H1 (cell line): ENCODE results near the gene TXNL4B. TPM values are rescaled to one million over a fixed set of nuclear protein-coding genes. Genes with fewer than 3 reads are reported as not detected.
A peak's percentile ranks its signal among the peaks of the same experiment; 100 is the strongest.

ENCODE experiments used
- CTCF ChIA-PET: fragments of 300-600 bp; sonication (Branson Sonifier 250); formaldehyde crosslinking; loops from one replicate; lab custom pipeline; 2021; ENCODE audit not compliant: partially characterized antibody; lab: Charles Lee
- POLR2A ChIA-PET: fragments of 300-600 bp; sonication (Branson Sonifier 250); formaldehyde crosslinking; loops from one replicate; lab custom pipeline; 2021; ENCODE audit warnings: inconsistent platforms; ENCODE audit not compliant: partially characterized antibody; lab: Charles Lee
- DNase-seq, 2 experiments: peaks; one replicate each; pipeline versions ENCODE4 v3.0.0 to v3.0.0-alpha.2; 2010 to 2022; ENCODE audit warnings: low spot score in 2 of 2, low read depth in 1 of 2, mixed read lengths in 1 of 2
- FAIRE-seq: peaks from 2 replicates; lab custom pipeline; 2011; peaks lifted over from hg19 to GRCh38; lab: Jason Lieb, UNC
- H2AFZ ChIP-seq: 2 replicates; pipeline ENCODE4 v1.8.1; 2012; ENCODE audit warnings: low read length, inconsistent platforms
- H2AK5ac ChIP-seq: 2 replicates; pipeline ENCODE4 v1.6.1; 2013; ENCODE audit warnings: low read depth, low read length
- H2BK120ac ChIP-seq: replicated peaks from 2 replicates; pipeline ENCODE3; 2013; ENCODE audit warnings: low read depth, low read length, inconsistent platforms
- H2BK12ac ChIP-seq: 2 replicates; pipeline ENCODE4 v1.6.1; 2013; ENCODE audit warnings: low read depth, low read length
- H2BK15ac ChIP-seq: 2 replicates; pipeline ENCODE4 v1.6.1; 2013; ENCODE audit warnings: low read length
- H2BK20ac ChIP-seq: 2 replicates; pipeline ENCODE4 v1.6.1; 2013; ENCODE audit warnings: low read length
- H2BK5ac ChIP-seq: 2 replicates; pipeline ENCODE4 v1.6.1; 2013; ENCODE audit warnings: low read depth, low read length
- H3K14ac ChIP-seq: 2 replicates; pipeline ENCODE4 v1.6.1; 2013; ENCODE audit warnings: inconsistent platforms; ENCODE audit not compliant: insufficient read length
- H3K18ac ChIP-seq: 2 replicates; pipeline ENCODE4 v1.6.1; 2013; ENCODE audit warnings: low read length; ENCODE audit errors: extremely low read depth
- H3K23ac ChIP-seq: 2 replicates; pipeline ENCODE4 v1.6.1; 2013; ENCODE audit warnings: inconsistent platforms; ENCODE audit not compliant: insufficient read length
- H3K23me2 ChIP-seq: 2 replicates; pipeline ENCODE4 v1.6.1; 2013; ENCODE audit warnings: low read depth, low read length
- H3K27ac ChIP-seq: 2 replicates; pipeline ENCODE4 v1.6.1; 2011; ENCODE audit warnings: low read depth, low read length, inconsistent platforms
- H3K27me3 ChIP-seq, 4 experiments: replicated peaks in 1 of 4; 1 replicate in 1 of 4; 2 replicates in 3 of 4; pipeline versions ENCODE4 v1.6.1 to v1.8.1; 2011 to 2013; ENCODE audit warnings: low read length in 3 of 4, mild to moderate bottlenecking in 3 of 4, inconsistent platforms in 2 of 4, mixed read lengths in 2 of 4, moderate library complexity in 1 of 4; ENCODE audit not compliant: control insufficient read depth in 3 of 4, insufficient read depth in 3 of 4; ENCODE audit errors: extremely low read depth in 1 of 4
- H3K36me3 ChIP-seq, 4 experiments: 2 replicates each; pipeline versions ENCODE4 v1.6.1 to v1.8.1; 2011 to 2013; ENCODE audit warnings: mild to moderate bottlenecking in 4 of 4, low read length in 3 of 4, moderate library complexity in 2 of 4, control low read depth in 1 of 4, inconsistent platforms in 1 of 4; ENCODE audit not compliant: insufficient read depth in 4 of 4, control insufficient read depth in 2 of 4
- H3K4ac ChIP-seq: replicated peaks from 2 replicates; pipeline ENCODE3; 2013; ENCODE audit warnings: low read length, low read depth, mixed read lengths, inconsistent platforms; ENCODE audit not compliant: insufficient read length
- H3K4me1 ChIP-seq, 4 experiments: replicated peaks in 1 of 4; 1 replicate in 1 of 4; 2 replicates in 3 of 4; pipeline versions ENCODE4 v1.6.1 to v1.8.1; 2011 to 2013; ENCODE audit warnings: low read length in 3 of 4, inconsistent platforms in 2 of 4, mixed read lengths in 1 of 4; ENCODE audit not compliant: insufficient read depth in 4 of 4, control insufficient read depth in 3 of 4
- H3K4me2 ChIP-seq, 2 experiments: 2 replicates each; pipeline versions ENCODE4 v1.6.1 to v1.8.1; 2011 to 2013; ENCODE audit warnings: low read depth in 2 of 2, low read length in 2 of 2, control low read depth in 1 of 2, inconsistent platforms in 1 of 2, mild to moderate bottlenecking in 1 of 2; ENCODE audit not compliant: insufficient read depth in 1 of 2
- H3K4me3 ChIP-seq, 4 experiments: fragments of 200-600, 300-600 bp in 1 of 4; sonication (generic), shearing (Covaris generic), sonication (Bioruptor Twin) in 1 of 4; 2 replicates each; pipeline versions ENCODE4 v1.5.1 to v1.8.1; 2011 to 2016; ENCODE audit warnings: low read length in 4 of 4, low read depth in 3 of 4, control low read depth in 2 of 4, inconsistent platforms in 2 of 4, mild to moderate bottlenecking in 2 of 4, mixed read lengths in 1 of 4, moderate library complexity in 1 of 4; ENCODE audit not compliant: insufficient read depth in 2 of 4; ENCODE audit errors: extremely low read depth in 1 of 4
- H3K56ac ChIP-seq: replicated peaks from 2 replicates; pipeline ENCODE3; 2013; ENCODE audit warnings: low read depth, mild to moderate bottlenecking, mixed read lengths, low read length, inconsistent platforms; ENCODE audit not compliant: insufficient read length
- H3K79me1 ChIP-seq: 2 replicates; pipeline ENCODE4 v1.6.1; 2013; ENCODE audit warnings: low read depth, low read length, control low read depth
- H3K79me2 ChIP-seq, 2 experiments: 2 replicates each; pipeline versions ENCODE4 v1.6.1 to v1.8.1; 2012 to 2013; ENCODE audit warnings: low read length in 2 of 2, mild to moderate bottlenecking in 2 of 2, inconsistent platforms in 1 of 2; ENCODE audit not compliant: insufficient read depth in 2 of 2, control insufficient read depth in 1 of 2
- H3K9ac ChIP-seq, 4 experiments: replicated peaks in 1 of 4; 1 replicate in 1 of 4; 2 replicates in 3 of 4; pipeline versions ENCODE4 v1.6.1 to v1.8.1; 2011 to 2013; ENCODE audit warnings: low read depth in 3 of 4, low read length in 3 of 4, control low read depth in 2 of 4, mild to moderate bottlenecking in 2 of 4, moderate library complexity in 2 of 4, inconsistent platforms in 1 of 4; ENCODE audit errors: extremely low read depth in 1 of 4
- H3K9me3 ChIP-seq, 2 experiments: 2 replicates each; pipeline versions ENCODE4 v1.6.1 to v1.8.1; 2012 to 2013; ENCODE audit warnings: mild to moderate bottlenecking in 2 of 2, moderate library complexity in 2 of 2, control low read depth in 1 of 2, inconsistent platforms in 1 of 2, low read depth in 1 of 2, low read length in 1 of 2, mixed read lengths in 1 of 2; ENCODE audit not compliant: insufficient read depth in 2 of 2
- H4K20me1 ChIP-seq, 2 experiments: replicated peaks in 1 of 2; 2 replicates each; pipeline versions ENCODE3 to v1.8.1; 2011 to 2013; ENCODE audit warnings: inconsistent platforms in 2 of 2, low read length in 2 of 2, mild to moderate bottlenecking in 1 of 2; ENCODE audit not compliant: insufficient read depth in 2 of 2, control insufficient read depth in 1 of 2
- H4K5ac ChIP-seq: 2 replicates; pipeline ENCODE4 v1.6.1; 2013; ENCODE audit warnings: low read length, low read depth, mixed read lengths, inconsistent platforms; ENCODE audit not compliant: insufficient read length
- H4K8ac ChIP-seq: 2 replicates; pipeline ENCODE4 v1.8.0; 2013; ENCODE audit warnings: mild to moderate bottlenecking, moderate library complexity, low read length, inconsistent platforms; ENCODE audit not compliant: insufficient read depth; ENCODE audit errors: extremely low read depth
- H4K91ac ChIP-seq: replicated peaks from 2 replicates; pipeline ENCODE3; 2013; ENCODE audit warnings: low read length, mixed read lengths, inconsistent platforms; ENCODE audit not compliant: insufficient read length
- ATF2 ChIP-seq: IDR thresholded peaks from 2 replicates; pipeline ENCODE4 v1.6.1; 2012; ENCODE audit warnings: low read length, inconsistent platforms
- CBX5 ChIP-seq: fragments of 300-800, 300-1000 bp; sonication (generic); IDR thresholded peaks from 2 replicates; pipeline ENCODE4 v1.7.1; 2016; ENCODE audit warnings: antibody characterized with exemption, low read length, low read depth
- CBX8 ChIP-seq: fragments of 300-800, 300-1000 bp; sonication (generic); IDR thresholded peaks from 2 replicates; pipeline ENCODE4 v1.7.1; 2016; ENCODE audit warnings: low read depth, low read length, borderline replicate concordance
- CEBPB ChIP-seq: IDR thresholded peaks from 2 replicates; pipeline ENCODE4 v1.6.1; 2012; ENCODE audit warnings: low read depth, low read length
- CTCF ChIP-seq, 3 experiments: IDR thresholded peaks; 1 replicate in 2 of 3; 2 replicates in 1 of 3; pipeline versions ENCODE4 v1.5.1 to v1.6.1; 2011; ENCODE audit warnings: low read length in 3 of 3, mild to moderate bottlenecking in 3 of 3, inconsistent platforms in 2 of 3, low read depth in 1 of 3, moderate library complexity in 1 of 3; ENCODE audit not compliant: insufficient read depth in 1 of 3; ENCODE audit errors: control extremely low read depth in 1 of 3
- JUN ChIP-seq: IDR thresholded peaks from 2 replicates; pipeline ENCODE4 v1.6.1; 2011; ENCODE audit warnings: low read depth, mild to moderate bottlenecking, improper control_type of control experiment, low read length
- JUND ChIP-seq: IDR thresholded peaks from 2 replicates; pipeline ENCODE4 v1.6.1; 2011; ENCODE audit warnings: mild to moderate bottlenecking, improper control_type of control experiment, low read length
- KDM4A ChIP-seq: IDR thresholded peaks from one replicate; pipeline ENCODE4 v1.7.1; 2012; ENCODE audit warnings: low read depth, mild to moderate bottlenecking, moderate library complexity, low read length, inconsistent platforms; ENCODE audit not compliant: severe bottlenecking
- SP1 ChIP-seq: IDR thresholded peaks from 2 replicates; pipeline ENCODE4 v1.6.1; 2011; ENCODE audit warnings: low read depth, low read length
- TAF1 ChIP-seq: IDR thresholded peaks from 2 replicates; pipeline ENCODE4 v1.6.1; 2011; ENCODE audit warnings: mild to moderate bottlenecking, low read depth, low read length
- TEAD4 ChIP-seq: IDR thresholded peaks from 2 replicates; pipeline ENCODE4 v1.6.1; 2012; ENCODE audit warnings: low read depth, low read length, inconsistent platforms, mixed read lengths
- WGBS, 2 experiments: shearing (Covaris generic) in 1 of 2; methylation state at CpG; one replicate each; pipeline versions ENCODE4 v1.1.6 to v1.1.7; 2013 to 2015; ENCODE audit warnings: low lambda C conversion rate in 2 of 2, mixed read lengths in 2 of 2, inconsistent platforms in 1 of 2, low coverage in 1 of 2, missing lambda C conversion rate in 1 of 2; ENCODE audit not compliant: insufficient replicate concordance in 2 of 2, insufficient coverage in 1 of 2, insufficient read length in 1 of 2; ENCODE audit errors: extremely low coverage in 1 of 2, missing lambda C conversion rate in 1 of 2; 5-methylcytosine and 5-hydroxymethylcytosine counted together
- polyA plus RNA-seq, 7 experiments: library from polyadenylated mRNA; depleted of rRNA in 3 of 7; stranded (reverse) in 5 of 7; unstranded in 2 of 7; fragments of >200 nt in 5 of 7; fragments of 200-250 nt in 2 of 7; gene quantifications; 1 replicate in 5 of 7; 2 replicates in 1 of 7; 4 replicates in 1 of 7; pipeline versions ENCODE4 v1.2.1 to v1.2.3, GENCODE V29; 2011 to 2013; ENCODE audit warnings: missing spikeins in 2 of 7, mixed read lengths in 2 of 7
- total RNA-seq: library from RNA; stranded (reverse); fragmentation: NEBNext Ultra II Directional; extraction: Animal tissue kit (Norgen Biotek cat#: 25700); gene quantifications from 2 replicates; pipeline ENCODE4 v1.2.1, GENCODE V29; 2021

TXNL4B gene
- total and polyA plus RNA-seq, 2 of the 8 experiments (the other 6 are each of a cell fraction or from before 2014, with no cell fraction given) = 6.7 to 10.6 TPM

DNA sequence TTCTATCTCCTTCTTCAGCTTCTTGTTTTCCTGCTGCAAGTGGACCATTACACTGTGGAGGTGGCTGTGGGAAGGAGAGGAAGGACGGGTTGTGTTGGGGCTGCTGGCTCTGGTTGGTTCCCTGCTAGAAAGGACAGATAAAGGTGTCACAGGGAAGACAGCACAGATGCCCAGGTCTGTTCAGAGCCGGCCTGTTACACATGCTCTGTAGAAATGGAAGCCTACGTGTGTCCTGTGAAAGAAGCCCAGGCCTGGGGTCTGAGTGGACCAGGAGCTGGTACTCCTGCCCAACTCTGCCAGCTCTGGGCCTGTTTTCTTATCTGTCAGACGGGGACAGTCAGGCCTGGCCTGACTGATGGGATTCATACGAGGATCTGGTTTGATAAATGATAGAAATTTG, 26.6 kb upstream of the TXNL4B start:
- Histone ChIP-seq H3K23me2 (no peaks in the 10 kb centered on the region), H2BK120ac (no peak overlapping the region), H3K36me3 (no peaks in the 10 kb centered on the region), H2BK20ac (no peak overlapping the region), H3K14ac (no peak overlapping the region), H4K20me1 (no peaks in the 10 kb centered on the region), H2BK12ac (no peak overlapping the region), H3K4me3 (no peak overlapping the region), H3K79me1 (no peaks in the 10 kb centered on the region), H2BK15ac (no peak overlapping the region), H2BK5ac (no peak overlapping the region), H3K79me2 (no peaks in the 10 kb centered on the region), H3K9ac (no peak overlapping the region), H3K9me3 (no peaks in the 10 kb centered on the region), H3K4me1 (no peaks in the 10 kb centered on the region; a peak in 2 of 7 replicates), H3K4me2 (no peak overlapping the region), H3K23ac (no peak overlapping the region), H3K27ac (no peak overlapping the region), H3K4ac (no peak overlapping the region), H3K18ac (no peak overlapping the region), H4K5ac (no peak overlapping the region), H4K91ac (no peak overlapping the region), H4K8ac (no peak overlapping the region), H3K56ac (no peak overlapping the region), H2AK5ac (no peak overlapping the region), H3K27me3 (no peaks in the 10 kb centered on the region), H2AFZ (no peak overlapping the region)
- no peak for FAIRE-seq
- CTCF ChIA-PET = interaction anchor here (0.6 to 2.1 kb wide), 5 partner anchors 8 to 937 kb away, joined by 3 to 8 read pairs (median 4); no protein-coding TSS in a partner anchor
- POLR2A ChIA-PET = interaction anchor here (1.2 kb wide), 1 partner anchor 12 kb away, joined by 3 read pairs; no protein-coding TSS in a partner anchor
- peak in 1 of 2 experiments; percentile 33 for DNase-seq
- WGBS, 2 experiments = 88% methylated on average over 5 of the region's 5 CpGs; no CpG with 5 or more reads in 1 of the 2 experiments
- TF ChIP-seq JUND (no peak), SP1 (no peak), CEBPB (no peak), TAF1 (no peak), CBX8 (no peak), CTCF (IDR thresholded peaks at IDR 0.05; ENCODE audit: control extremely low read depth in 1 of 3, insufficient read depth in 1 of 3, low read depth in 1 of 3, low read length in 3 of 3) (no peak), CBX5 (no peak), JUN (no peak), TEAD4 (no peak), KDM4A (no peak), ATF2 (no peak)
